Measurements from ENCODE around the gene GLRX3.

Gene GLRX3

GRCh38 chr10:130218936-130219335 lies 82.7 kb downstream of the GLRX3 start:
- TF ChIP-seq, protein P1, sequence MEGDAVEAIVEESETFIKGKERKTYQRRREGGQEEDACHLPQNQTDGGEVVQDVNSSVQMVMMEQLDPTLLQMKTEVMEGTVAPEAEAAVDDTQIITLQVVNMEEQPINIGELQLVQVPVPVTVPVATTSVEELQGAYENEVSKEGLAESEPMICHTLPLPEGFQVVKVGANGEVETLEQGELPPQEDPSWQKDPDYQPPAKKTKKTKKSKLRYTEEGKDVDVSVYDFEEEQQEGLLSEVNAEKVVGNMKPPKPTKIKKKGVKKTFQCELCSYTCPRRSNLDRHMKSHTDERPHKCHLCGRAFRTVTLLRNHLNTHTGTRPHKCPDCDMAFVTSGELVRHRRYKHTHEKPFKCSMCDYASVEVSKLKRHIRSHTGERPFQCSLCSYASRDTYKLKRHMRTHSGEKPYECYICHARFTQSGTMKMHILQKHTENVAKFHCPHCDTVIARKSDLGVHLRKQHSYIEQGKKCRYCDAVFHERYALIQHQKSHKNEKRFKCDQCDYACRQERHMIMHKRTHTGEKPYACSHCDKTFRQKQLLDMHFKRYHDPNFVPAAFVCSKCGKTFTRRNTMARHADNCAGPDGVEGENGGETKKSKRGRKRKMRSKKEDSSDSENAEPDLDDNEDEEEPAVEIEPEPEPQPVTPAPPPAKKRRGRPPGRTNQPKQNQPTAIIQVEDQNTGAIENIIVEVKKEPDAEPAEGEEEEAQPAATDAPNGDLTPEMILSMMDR (IDR thresholded peaks at IDR 0.05; ENCODE audit: insufficient read depth, low read length, poor library complexity, severe bottlenecking), result no peak
- Histone ChIP-seq H3K27me3 (replicated peaks; ENCODE audit: control insufficient read depth, insufficient read depth, low read length) (no peaks in the 10 kb centered on the region), H3K4me3 (replicated peaks; ENCODE audit: low read depth, low read length) (no peak overlapping the region), H3K36me3 (ENCODE audit: control insufficient read depth, insufficient read depth, low read length) (no peaks in the 10 kb centered on the region)
- DNase-seq (ENCODE audit: extremely low read depth, insufficient read length), result no peak

- TF ChIP-seq, protein P1 (IDR thresholded peaks at IDR 0.05; ENCODE audit: insufficient read depth, low read length, poor library complexity, severe bottlenecking), result no peak
- no peak for DNase-seq (ENCODE audit: extremely low read depth, insufficient read length)
- H3K4me3 ChIP-seq (replicated peaks; ENCODE audit: low read depth, low read length), result no peak overlapping the region
- H3K36me3 ChIP-seq (ENCODE audit: control insufficient read depth, insufficient read depth, low read length), result no peaks in the 10 kb centered on the region
- no peaks in the 10 kb centered on the region for H3K27me3 ChIP-seq (replicated peaks; ENCODE audit: control insufficient read depth, insufficient read depth, low read length)
Observed at GRCh38 chr10:130220251-130221185, 84.3 kb downstream of the GLRX3 start.

DNA sequence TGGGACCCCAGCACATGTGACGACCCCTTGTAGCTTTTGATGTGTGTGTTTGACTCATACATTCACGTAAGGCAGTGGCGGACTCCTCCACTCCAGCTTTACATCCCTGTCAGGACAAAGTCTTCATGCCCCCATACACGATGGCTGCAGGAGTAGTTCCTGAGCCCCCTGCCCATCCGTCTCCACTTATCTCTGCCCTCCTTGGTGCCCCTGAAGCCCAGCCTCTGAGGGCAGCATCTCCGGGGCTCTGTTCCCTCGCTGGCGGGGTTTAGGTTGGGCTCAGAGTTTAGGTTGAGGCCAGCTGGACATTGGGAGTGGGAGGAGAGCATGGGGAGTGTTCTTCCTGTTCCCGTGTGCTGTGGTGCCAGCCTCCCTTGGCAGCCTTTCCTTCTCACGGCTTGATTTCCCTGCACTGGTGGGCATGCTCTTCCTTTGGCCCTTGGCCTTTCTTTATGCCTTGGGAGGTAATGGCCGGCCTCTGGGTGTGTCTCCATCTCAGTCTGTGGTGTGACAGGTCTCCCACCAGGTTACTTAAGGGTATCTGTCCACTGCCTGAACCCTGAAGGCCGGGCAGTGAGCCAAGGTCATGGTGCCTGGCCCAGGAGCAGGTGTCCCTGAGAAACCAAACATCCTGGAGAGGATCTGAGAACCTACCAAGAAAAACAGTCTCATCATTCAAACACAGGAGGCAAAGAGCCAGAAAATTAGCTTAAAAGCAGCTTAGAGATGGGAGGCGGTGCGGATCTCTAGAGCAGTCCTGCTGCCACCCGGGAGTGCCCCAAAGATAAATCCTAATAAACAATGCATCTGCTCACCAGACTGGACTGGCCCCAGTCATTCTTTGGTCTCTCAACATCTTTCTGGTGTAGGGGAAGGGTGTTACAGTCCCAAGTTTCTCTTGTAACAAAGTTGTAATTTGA lies 85.5 kb downstream of the GLRX3 start:
- TF ChIP-seq, protein P1 (IDR thresholded peaks at IDR 0.05; ENCODE audit: insufficient read depth, low read length, poor library complexity, severe bottlenecking), result no peak
- Histone ChIP-seq H3K4me3 (replicated peaks; ENCODE audit: low read depth, low read length) (no peak overlapping the region), H3K27me3 (replicated peaks; ENCODE audit: control insufficient read depth, insufficient read depth, low read length) (no peaks in the 10 kb centered on the region), H3K36me3 (ENCODE audit: control insufficient read depth, insufficient read depth, low read length) (no peaks in the 10 kb centered on the region)
- no peak for DNase-seq (ENCODE audit: extremely low read depth, insufficient read length)

DNA sequence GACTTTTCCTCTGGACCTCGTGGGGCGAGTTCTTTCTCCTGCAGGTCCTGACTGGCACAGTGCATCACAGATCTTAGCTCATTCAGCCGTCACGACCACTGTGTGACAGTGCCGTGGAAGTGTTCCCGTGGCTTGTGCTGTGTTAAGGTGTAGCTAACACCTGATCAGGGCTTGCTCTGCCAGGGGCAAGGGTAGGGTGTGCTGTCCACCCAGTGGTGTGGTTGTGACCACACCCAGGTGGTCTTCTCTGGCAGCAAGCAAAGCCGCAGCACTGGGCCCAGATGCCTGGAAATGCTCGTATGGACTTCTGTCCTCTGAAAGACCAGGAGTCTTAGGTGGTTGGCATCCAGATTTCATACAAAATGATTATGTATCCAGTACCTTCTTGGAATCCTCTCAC lies 86.2 kb downstream of the GLRX3 start:
- no peak for DNase-seq (ENCODE audit: extremely low read depth, insufficient read length)
- TF ChIP-seq, protein P1 (IDR thresholded peaks at IDR 0.05; ENCODE audit: insufficient read depth, low read length, poor library complexity, severe bottlenecking), result no peak
- H3K36me3 ChIP-seq (ENCODE audit: control insufficient read depth, insufficient read depth, low read length), result no peaks in the 10 kb centered on the region
- H3K4me3 ChIP-seq (replicated peaks; ENCODE audit: low read depth, low read length), result no peak overlapping the region
- H3K27me3 ChIP-seq (replicated peaks; ENCODE audit: control insufficient read depth, insufficient read depth, low read length), result no peaks in the 10 kb centered on the region

GRCh38 chr10:130224228-130224627 lies 88.0 kb downstream of the GLRX3 start:
- TF ChIP-seq, protein P1 (IDR thresholded peaks at IDR 0.05; ENCODE audit: insufficient read depth, low read length, poor library complexity, severe bottlenecking), result no peak
- no peak for DNase-seq (ENCODE audit: extremely low read depth, insufficient read length)
- H3K27me3 ChIP-seq (replicated peaks; ENCODE audit: control insufficient read depth, insufficient read depth, low read length), result no peaks in the 10 kb centered on the region
- H3K36me3 ChIP-seq (ENCODE audit: control insufficient read depth, insufficient read depth, low read length), result no peaks in the 10 kb centered on the region
- H3K4me3 ChIP-seq (replicated peaks; ENCODE audit: low read depth, low read length), result no peak overlapping the region

All from GM06990 (cell line).